HG03460 (cell line): ENCODE data around the gene ZNF276.
"Not testable (repeated sequence)": the region's sequence is repeated elsewhere in the genome, so short reads cannot be mapped to it uniquely, and the experiment has no call there.

Experiments used
- ATAC-seq: cut with Tn5 transposase; IDR thresholded peaks from one replicate; pipeline ENCODE4 v1.9.1; 2021; ENCODE audit not compliant: unreplicated experiment

Gene ZNF276

GRCh38 chr16:89736554-89736953 is 15.2 kb downstream of the ZNF276 start:
- ATAC-seq, result no peak

GRCh38 chr16:89737341-89738071 is 16.2 kb downstream of the ZNF276 start:
- ATAC-seq, result no peak

GRCh38 chr16:89738072-89738377 is 16.7 kb downstream of the ZNF276 start:
- ATAC-seq, result no peak

GRCh38 chr16:89738538-89739317 is 17.4 kb downstream of the ZNF276 start:
- no peak for ATAC-seq

- no peak for ATAC-seq
These were observed 18.0 kb downstream of the ZNF276 start for GRCh38 chr16:89739383-89739782.

- no peak for ATAC-seq
These were observed 20.1 kb downstream of the ZNF276 start for GRCh38 chr16:89741342-89742014.

GRCh38 chr16:89742948-89743347 is 21.6 kb downstream of the ZNF276 start:
- no peak for ATAC-seq

GRCh38 chr16:89744813-89745212 is 23.5 kb downstream of the ZNF276 start:
- no peak for ATAC-seq

- no peak for ATAC-seq
These were observed 24.7 kb downstream of the ZNF276 start for GRCh38 chr16:89746043-89746442.

- ATAC-seq, result no peak
These were observed 26.7 kb downstream of the ZNF276 start for GRCh38 chr16:89748076-89748475.

- no peak for ATAC-seq
These were observed 27.6 kb downstream of the ZNF276 start for GRCh38 chr16:89748921-89749320.

- ATAC-seq, result no peak
These were observed 28.3 kb downstream of the ZNF276 start for GRCh38 chr16:89749637-89750036.

GRCh38 chr16:89759746-89760340 is 38.5 kb downstream of the ZNF276 start:
- ATAC-seq, result no peak

- no peak for ATAC-seq
These were observed 40.1 kb downstream of the ZNF276 start for GRCh38 chr16:89761304-89761922.

- ATAC-seq, result peak; percentile 83
These were observed 43.4 kb downstream of the ZNF276 start for GRCh38 chr16:89764711-89765201.

GRCh38 chr16:89765292-89765830 is 44.0 kb downstream of the ZNF276 start:
- ATAC-seq, result no peak

- ATAC-seq, result no peak
These were observed 49.0 kb downstream of the ZNF276 start for GRCh38 chr16:89770367-89770766.

GRCh38 chr16:89775223-89775622 is 53.9 kb downstream of the ZNF276 start:
- no peak for ATAC-seq

- not testable (repeated sequence) for ATAC-seq
These were observed 56.9 kb downstream of the ZNF276 start for GRCh38 chr16:89778211-89778610.

- no peak for ATAC-seq
These were observed 58.0 kb downstream of the ZNF276 start for GRCh38 chr16:89779231-89779908.
